ENCODE measurements around the gene CDKN1A. TPM values are rescaled to one million over a fixed set of nuclear protein-coding genes. Genes with fewer than 3 reads are reported as not detected.
"Not testable (repeated sequence)": the region's sequence is repeated elsewhere in the genome, so short reads cannot be mapped to it uniquely, and the experiment has no call there.

CDKN1A gene
- total RNA-seq, 4 donors from 2014 or later: 47.3 to 613 (median 93.3) TPM

DNA sequence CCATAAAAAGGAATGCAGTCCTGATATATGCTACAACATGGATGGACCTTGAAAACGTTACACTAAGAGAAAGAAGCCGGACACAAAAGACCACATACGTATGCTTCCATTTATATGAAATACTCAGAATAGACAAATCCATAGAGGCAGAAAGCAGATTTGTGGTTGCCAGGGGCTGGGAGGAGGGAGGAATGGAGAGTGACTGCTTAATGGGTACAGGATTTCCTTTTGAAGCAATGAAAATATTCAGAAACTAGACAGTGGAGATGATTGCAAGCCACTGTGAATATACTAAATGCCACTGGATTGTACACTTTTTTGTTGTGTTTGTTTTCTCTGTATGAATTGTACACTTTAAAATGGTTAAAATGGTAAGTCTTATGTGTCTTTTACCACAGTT is 29.4 kb upstream of the CDKN1A start:
- Histone ChIP-seq H3K27ac (replicated peaks in 1 of 4) (no peak overlapping the region), H3K36me3 (no peaks in the 10 kb centered on the region), H3K4me1 (peaks cover 0 to 8% (median 0%) of the 10 kb centered on the region in 4 donors), H3K4me3 (no peak overlapping the region), H3K27me3 (no peaks in the 10 kb centered on the region), H3K9me3 (no peaks in the 10 kb centered on the region)
- intact Hi-C loops (cut with DNase I): no loop called here
- TF ChIP-seq CTCF (IDR thresholded peaks at IDR 0.05) (no peak), POLR2AphosphoS5 (IDR thresholded peaks at IDR 0.05) (no peak), EP300 (IDR thresholded peaks at IDR 0.05) (no peak)
- WGBS: 78% methylated on average over 3 of the region's 3 CpGs
- DNase-seq (ENCODE audit: extremely low spot score): no peak

GRCh38 chr6:36649701-36650484 is 28.6 kb upstream of the CDKN1A start:
- intact Hi-C loops (cut with DNase I): no loop called here
- Histone ChIP-seq H3K4me3 (no peak overlapping the region), H3K9me3 (no peaks in the 10 kb centered on the region), H3K27me3 (no peaks in the 10 kb centered on the region), H3K4me1 (peaks cover 0 to 8% (median 0%) of the 10 kb centered on the region in 4 donors), H3K27ac (replicated peaks in 1 of 4) (no peak overlapping the region), H3K36me3 (no peaks in the 10 kb centered on the region)
- no peak for DNase-seq (ENCODE audit: extremely low spot score)
- TF ChIP-seq EP300 (IDR thresholded peaks at IDR 0.05): no peak
- no peak for TF ChIP-seq POLR2AphosphoS5 (IDR thresholded peaks at IDR 0.05)
- TF ChIP-seq CTCF (IDR thresholded peaks at IDR 0.05): no peak
- no peak for TF ChIP-seq POLR2A (IDR thresholded peaks at IDR 0.05; ENCODE audit: low read depth)
- 70% methylated on average over 13 of the region's 13 CpGs for WGBS

- WGBS: 72% methylated on average over 2 of the region's 2 CpGs
- Histone ChIP-seq H3K9me3 (no peaks in the 10 kb centered on the region), H3K27me3 (peaks cover 0 to 2% (median 0%) of the 10 kb centered on the region in 4 donors), H3K4me3 (no peak overlapping the region), H3K27ac (replicated peaks in 1 of 4) (no peak overlapping the region), H3K4me1 (peaks cover 0 to 8% (median 0%) of the 10 kb centered on the region in 4 donors), H3K36me3 (no peaks in the 10 kb centered on the region)
- no peak for TF ChIP-seq EP300 (IDR thresholded peaks at IDR 0.05)
- TF ChIP-seq POLR2AphosphoS5 (IDR thresholded peaks at IDR 0.05): no peak
- no peak for TF ChIP-seq CTCF (IDR thresholded peaks at IDR 0.05)
- TF ChIP-seq POLR2A (IDR thresholded peaks at IDR 0.05; ENCODE audit: low read depth): no peak
- intact Hi-C loops (cut with DNase I): no loop called here
- no peak for DNase-seq (ENCODE audit: extremely low spot score)
Observed at GRCh38 chr6:36650848-36651478, 27.6 kb upstream of the CDKN1A start.

DNA sequence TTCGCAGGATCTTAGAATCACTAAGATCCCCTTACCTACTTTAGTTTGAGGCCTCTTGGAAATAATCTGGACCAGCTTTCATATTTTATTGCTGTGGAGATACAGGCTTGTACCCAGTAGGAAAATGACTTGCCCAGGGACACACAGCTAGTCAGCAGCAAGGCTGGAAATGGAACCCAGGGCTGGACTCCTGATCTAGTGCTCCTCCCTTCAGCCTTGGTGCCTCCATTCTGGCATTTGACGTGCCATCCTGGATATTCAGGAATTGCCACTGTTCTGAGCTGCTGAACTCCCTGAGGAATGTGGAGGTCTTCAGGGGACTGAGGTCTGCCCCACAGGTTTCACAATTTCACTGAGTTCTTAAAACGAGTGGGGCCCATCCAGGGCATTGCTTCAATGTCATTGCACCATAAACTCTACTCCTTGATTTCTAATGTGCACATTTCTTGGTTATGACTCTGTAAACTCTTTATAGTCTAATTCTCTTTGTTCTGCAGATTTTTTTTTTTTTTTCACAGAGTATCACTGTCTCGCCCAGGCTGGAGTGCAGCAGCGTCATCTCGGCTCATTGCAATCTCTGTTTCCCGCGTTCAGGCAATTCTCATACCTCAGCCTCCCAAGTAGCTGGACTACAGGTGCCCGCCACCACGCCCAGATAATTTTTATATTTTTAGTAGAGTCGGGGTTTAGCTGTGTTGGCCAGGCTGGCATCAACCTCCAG is 26.7 kb upstream of the CDKN1A start:
- DNase-seq (ENCODE audit: extremely low spot score): no peak
- peaks cover 0 to 2% (median 0%) of the 10 kb centered on the region in 4 donors for H3K27me3 ChIP-seq
- H3K27ac ChIP-seq (replicated peaks in 1 of 4): no peak overlapping the region
- no peaks in the 10 kb centered on the region for H3K9me3 ChIP-seq
- TF ChIP-seq EP300 (IDR thresholded peaks at IDR 0.05) (no peak), CTCF (IDR thresholded peaks at IDR 0.05) (no peak), POLR2A (IDR thresholded peaks at IDR 0.05; ENCODE audit: low read depth) (no peak), POLR2AphosphoS5 (IDR thresholded peaks at IDR 0.05) (no peak)
- peaks cover 0 to 8% (median 0%) of the 10 kb centered on the region in 4 donors for H3K4me1 ChIP-seq
- H3K36me3 ChIP-seq: no peaks in the 10 kb centered on the region
- 93% methylated on average over 11 of the region's 11 CpGs for WGBS
- no peak overlapping the region for H3K4me3 ChIP-seq
- intact Hi-C loops (cut with DNase I): no loop called here

- H3K4me1 ChIP-seq: peaks cover 0 to 20% (median 15%) of the 10 kb centered on the region in 4 donors
- intact Hi-C loops (cut with DNase I); H3K9me3 ChIP-seq; H3K4me3 ChIP-seq; H3K27me3 ChIP-seq; H3K36me3 ChIP-seq; H3K27ac ChIP-seq (replicated peaks in 1 of 4); DNase-seq (ENCODE audit: extremely low spot score): not testable (repeated sequence)
- 90% methylated on average over 5 of the region's 5 CpGs for WGBS
Observed at GRCh38 chr6:36654469-36654868, 24.0 kb upstream of the CDKN1A start.
